ENCODE data around the gene MATN4. TPM values are rescaled to one million over a fixed set of nuclear protein-coding genes. Genes with fewer than 3 reads are reported as not detected.

Gene MATN4
- total RNA-seq, 1 donor from 2014 or later: 0.34 TPM

- intact Hi-C loops (cut with micrococcal nuclease): no loop called here
Measured at GRCh38 chr20:45257161-45257560, 50.9 kb downstream of the MATN4 start.

- intact Hi-C loops (cut with micrococcal nuclease): no loop called here
Measured at GRCh38 chr20:45254383-45255262, 53.5 kb downstream of the MATN4 start, which contains the start of gene SLPI. SLPI (minus strand) TSS chr20:45254564; CDS start chr20:45254543, 21 bp downstream.

- intact Hi-C loops (cut with micrococcal nuclease): no loop called here
Measured at GRCh38 chr20:45253261-45253660, 54.8 kb downstream of the MATN4 start.

DNA sequence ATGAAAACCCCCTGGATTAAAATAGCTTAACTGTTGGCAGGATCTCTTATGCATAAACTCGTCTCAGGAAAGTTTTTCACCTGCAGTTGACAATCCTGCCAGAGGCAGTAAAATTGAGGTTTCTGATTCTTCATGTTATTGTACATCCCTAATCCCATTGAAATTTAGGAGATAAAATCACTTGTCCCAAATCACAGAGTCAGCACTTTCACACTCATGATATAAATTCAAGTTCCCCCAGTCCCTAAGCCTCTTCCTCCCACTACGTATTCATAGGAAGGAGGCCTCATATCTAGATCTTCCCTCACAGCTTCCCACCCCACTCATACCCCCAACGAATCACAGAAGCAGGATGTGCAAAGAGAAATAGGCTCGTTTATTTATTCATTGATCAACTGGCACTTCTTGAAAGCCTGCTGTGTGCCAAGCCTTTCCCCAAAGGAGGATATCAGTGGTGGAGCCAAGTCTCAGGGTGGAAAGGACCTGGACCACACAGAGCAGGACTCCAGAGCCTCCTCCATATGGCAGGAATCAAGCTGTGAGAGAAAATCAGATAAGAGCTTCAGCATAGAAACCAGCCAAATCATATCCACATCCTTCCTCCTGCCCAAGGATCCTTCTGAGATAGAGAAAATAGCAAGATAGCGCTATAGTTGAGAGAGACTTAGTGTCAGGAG, 56.1 kb downstream of the MATN4 start:
- intact Hi-C loops (cut with micrococcal nuclease): no loop called here

GRCh38 chr20:45248609-45249008, 59.5 kb downstream of the MATN4 start:
- intact Hi-C loops (cut with micrococcal nuclease): no loop called here

- intact Hi-C loops (cut with micrococcal nuclease): no loop called here
Measured at GRCh38 chr20:45247865-45248264, 60.2 kb downstream of the MATN4 start.

GRCh38 chr20:45246109-45246508, 62.0 kb downstream of the MATN4 start:
- intact Hi-C loops (cut with micrococcal nuclease): no loop called here

Other genes starting within 250 kb of the MATN4 start
- 0.05 and 0.18 TPM in 2 replicates for gene KCNS1, start 207.2 kb downstream of the MATN4 start, total RNA-seq
- gene WFDC5, start 193.1 kb downstream of the MATN4 start, total RNA-seq: not detected in 2 replicates
- not detected in 2 replicates for gene WFDC12, start 183.8 kb downstream of the MATN4 start, total RNA-seq
- not detected in 2 replicates for gene PI3, start 133.4 kb downstream of the MATN4 start, total RNA-seq
- gene SEMG1, start 101.3 kb downstream of the MATN4 start, total RNA-seq: not detected in 2 replicates
- gene SEMG2, start 86.9 kb downstream of the MATN4 start, total RNA-seq: not detected in 2 replicates
- gene SLPI, start 53.7 kb downstream of the MATN4 start, total RNA-seq: not detected in 2 replicates
- gene RBPJL, start 1.5 kb downstream of the MATN4 start, total RNA-seq: not detected in 2 replicates
- gene SDC4, start 40.1 kb upstream of the MATN4 start, total RNA-seq: 21.9 and 24.6 TPM in 2 replicates
- gene SYS1, start 54.9 kb upstream of the MATN4 start, total RNA-seq: 17.8 and 19.6 TPM in 2 replicates
- gene TP53TG5, start 70.0 kb upstream of the MATN4 start, total RNA-seq: 0.09 and 0.11 TPM in 2 replicates
- gene DBNDD2, start 100.0 kb upstream of the MATN4 start, total RNA-seq: 10.6 and 10.9 TPM in 2 replicates
- gene PIGT, start 107.8 kb upstream of the MATN4 start, total RNA-seq: 70.6 and 72.5 TPM in 2 replicates
- 0.52 TPM in 1 of 2 replicates, not detected in the other for gene WFDC2, start 161.5 kb upstream of the MATN4 start, total RNA-seq
- not detected in 2 replicates for gene SPINT3, start 207.3 kb upstream of the MATN4 start, total RNA-seq
- gene WFDC6, start 231.2 kb upstream of the MATN4 start, total RNA-seq: not detected in 2 replicates
- gene EPPIN, start 239.1 kb upstream of the MATN4 start, total RNA-seq: not detected in 2 replicates